GM10266 (cell line): Measurements from ENCODE around the gene SIPA1L3.

ENCODE experiments used
- DNase-seq: peaks from one replicate; pipeline ENCODE4 v3.0.0; 2012; ENCODE audit errors: extremely low spot score
- TF ChIP-seq, protein P1 (sequence below): IDR thresholded peaks from 2 replicates; pipeline ENCODE4 v1.5.1; 2012; ENCODE audit warnings: mild to moderate bottlenecking, low read depth; ENCODE audit not compliant: control insufficient read depth, insufficient read depth; ENCODE audit errors: missing control alignments

The SIPA1L3 gene

DNA sequence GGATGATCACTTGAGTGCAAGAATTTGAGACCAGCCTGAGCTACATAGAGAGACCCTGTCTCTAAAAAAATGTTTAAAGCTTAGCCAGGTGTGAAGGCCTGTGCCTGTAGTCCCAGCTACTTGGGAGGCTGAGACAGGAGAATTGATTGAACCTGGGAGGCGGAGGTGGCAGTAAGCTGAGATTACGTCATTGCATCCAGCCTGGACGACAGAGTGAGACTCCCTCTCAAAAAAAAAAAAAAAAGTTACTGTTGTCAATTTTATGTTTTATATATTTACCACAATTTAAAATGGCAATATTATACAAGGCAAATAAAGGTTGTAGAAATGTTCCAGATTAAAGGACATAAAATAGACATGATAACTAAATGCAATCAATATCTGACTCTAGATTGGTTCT is 29.9 kb upstream of the SIPA1L3 start:
- TF ChIP-seq, protein P1, sequence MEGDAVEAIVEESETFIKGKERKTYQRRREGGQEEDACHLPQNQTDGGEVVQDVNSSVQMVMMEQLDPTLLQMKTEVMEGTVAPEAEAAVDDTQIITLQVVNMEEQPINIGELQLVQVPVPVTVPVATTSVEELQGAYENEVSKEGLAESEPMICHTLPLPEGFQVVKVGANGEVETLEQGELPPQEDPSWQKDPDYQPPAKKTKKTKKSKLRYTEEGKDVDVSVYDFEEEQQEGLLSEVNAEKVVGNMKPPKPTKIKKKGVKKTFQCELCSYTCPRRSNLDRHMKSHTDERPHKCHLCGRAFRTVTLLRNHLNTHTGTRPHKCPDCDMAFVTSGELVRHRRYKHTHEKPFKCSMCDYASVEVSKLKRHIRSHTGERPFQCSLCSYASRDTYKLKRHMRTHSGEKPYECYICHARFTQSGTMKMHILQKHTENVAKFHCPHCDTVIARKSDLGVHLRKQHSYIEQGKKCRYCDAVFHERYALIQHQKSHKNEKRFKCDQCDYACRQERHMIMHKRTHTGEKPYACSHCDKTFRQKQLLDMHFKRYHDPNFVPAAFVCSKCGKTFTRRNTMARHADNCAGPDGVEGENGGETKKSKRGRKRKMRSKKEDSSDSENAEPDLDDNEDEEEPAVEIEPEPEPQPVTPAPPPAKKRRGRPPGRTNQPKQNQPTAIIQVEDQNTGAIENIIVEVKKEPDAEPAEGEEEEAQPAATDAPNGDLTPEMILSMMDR = no peak
- no peak for DNase-seq

DNA sequence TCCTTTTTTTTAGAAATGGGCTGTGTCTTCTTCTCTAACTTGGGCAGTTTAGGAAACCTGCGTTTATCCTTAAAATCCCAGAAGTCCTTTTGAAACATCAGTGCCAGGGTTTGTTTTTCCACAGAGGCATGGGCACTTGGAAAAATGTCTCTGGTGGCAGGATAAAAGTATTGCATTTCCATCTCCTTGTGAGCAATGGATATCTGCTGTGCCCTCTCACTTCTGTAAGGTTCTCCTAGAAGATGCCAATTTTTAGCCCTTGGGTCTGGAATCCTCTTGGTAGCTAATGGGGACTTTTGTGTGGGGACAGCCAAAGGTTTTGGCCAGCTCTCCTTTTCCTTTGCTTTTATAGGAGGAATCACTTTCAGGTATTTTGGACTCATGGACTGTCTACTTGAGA is 21.6 kb upstream of the SIPA1L3 start:
- no peak for DNase-seq
- TF ChIP-seq, protein P1 = no peak

DNA sequence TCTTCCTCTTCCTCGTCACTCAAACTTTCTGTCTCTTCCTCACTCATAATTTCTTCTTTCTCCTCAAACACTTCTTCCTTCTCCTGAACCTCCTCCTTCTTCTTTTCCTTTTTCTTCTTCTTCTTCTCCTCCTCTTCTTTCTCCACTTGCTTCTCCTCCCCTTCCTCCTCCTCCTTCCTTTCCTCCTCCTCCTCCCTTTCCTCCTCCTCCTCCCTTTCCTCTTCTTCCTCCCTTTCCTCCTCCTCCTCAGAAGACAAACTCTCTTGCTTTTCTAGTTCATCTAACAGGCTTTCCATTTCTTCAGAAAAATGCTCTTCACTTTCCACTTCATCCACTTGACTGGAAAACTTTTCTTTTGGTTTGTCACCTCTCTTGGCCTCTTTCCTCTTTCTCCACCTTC is 20.4 kb upstream of the SIPA1L3 start:
- TF ChIP-seq, protein P1 = no peak
- DNase-seq = no peak

DNA sequence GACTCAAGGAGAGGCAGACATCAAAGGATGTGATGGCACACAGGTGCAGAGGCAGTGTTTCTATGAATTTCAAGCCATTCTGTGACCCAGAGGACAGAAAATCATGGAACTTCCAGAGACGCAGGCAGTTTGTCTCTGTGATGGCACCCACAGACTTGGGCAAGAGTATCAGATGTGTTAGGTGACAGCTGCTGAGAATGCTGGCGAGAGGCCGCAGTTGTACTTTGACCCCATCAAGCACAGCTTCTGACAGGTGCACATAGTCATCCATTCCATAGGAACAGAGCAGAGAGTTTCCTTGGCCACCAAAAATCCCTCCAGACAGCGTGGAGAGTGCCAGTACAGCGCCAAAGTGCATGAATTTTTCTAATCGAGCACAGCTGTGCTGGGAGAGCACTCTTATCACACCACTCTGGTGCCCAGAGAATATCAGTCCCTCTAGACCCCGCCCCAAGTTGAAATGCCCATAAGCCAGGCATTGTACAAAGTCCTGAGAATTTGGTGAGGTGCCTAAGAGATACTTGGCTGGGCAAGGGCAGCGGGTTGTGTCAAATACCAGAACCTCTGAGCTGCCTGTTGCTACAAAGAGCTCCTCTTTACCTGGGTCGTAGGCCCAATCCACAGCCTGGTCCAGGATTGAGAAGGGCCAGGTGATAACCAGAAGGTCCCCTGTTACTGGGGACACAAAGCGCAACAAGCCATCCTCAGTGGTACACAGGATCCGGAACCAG is 13.0 kb upstream of the SIPA1L3 start:
- TF ChIP-seq, protein P1 = no peak
- DNase-seq = no peak

DNA sequence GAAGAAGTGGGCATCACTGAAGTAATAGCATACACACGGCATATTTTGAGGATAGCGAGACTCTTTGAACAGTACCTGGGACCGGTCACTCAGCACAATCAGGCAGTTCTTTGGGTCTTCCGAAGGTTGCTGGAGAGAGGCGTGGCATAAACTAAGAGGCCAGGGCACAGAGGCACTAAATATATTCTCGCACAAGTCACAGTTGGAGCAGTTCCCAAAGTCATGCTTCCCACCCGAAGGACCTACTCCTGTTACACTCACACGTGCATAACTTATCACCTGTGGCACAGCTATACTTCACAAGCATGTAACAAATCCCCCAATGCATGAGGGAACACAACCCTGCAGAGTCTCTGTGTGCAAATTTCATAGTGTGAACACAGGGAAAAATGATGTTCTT is 10.8 kb upstream of the SIPA1L3 start:
- TF ChIP-seq, protein P1 = no peak
- no peak for DNase-seq

DNA sequence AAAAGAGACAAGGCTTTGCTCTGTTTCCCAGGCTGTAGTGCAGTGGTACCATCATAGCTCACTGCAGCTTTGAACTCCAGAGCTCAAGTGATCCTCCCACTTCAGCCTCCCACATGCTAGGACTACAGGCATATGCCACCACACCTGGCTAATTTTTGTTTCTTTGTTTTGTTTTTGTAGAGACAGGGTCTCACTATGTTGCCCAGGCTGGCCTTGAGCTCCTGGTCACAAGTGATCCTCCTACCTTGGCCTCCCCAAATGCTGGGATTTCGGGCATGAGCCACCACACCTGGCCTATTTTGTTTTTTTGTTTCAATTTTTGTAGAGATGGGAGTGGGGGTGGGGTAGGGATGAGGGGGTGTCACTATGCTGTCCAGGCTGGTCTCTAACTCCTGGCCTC is 7.6 kb upstream of the SIPA1L3 start:
- TF ChIP-seq, protein P1 = no peak
- no peak for DNase-seq

DNA sequence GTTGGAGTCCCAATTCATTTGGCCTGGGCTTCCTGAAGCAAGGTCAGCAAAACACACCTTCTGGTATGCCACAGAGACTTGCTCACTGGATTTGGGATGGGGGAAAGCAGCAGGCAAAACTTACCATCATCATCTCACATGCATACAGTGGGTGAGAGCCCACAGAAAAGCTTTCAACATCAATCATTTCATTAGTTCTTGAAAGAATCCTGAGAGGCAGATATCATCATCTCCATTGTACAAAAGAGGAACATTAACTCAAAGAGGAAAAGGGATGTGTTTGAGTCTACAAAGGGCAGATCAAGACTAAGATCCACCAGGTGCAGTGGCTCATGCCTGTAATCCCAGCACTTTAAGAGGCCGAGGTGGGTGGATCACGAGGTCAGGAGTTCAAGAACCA is 7.0 kb upstream of the SIPA1L3 start:
- no peak for DNase-seq
- TF ChIP-seq, protein P1 = no peak
